Caco-2 (cell line): ENCODE measurements around the gene UQCC2. TPM values are rescaled to one million over a fixed set of nuclear protein-coding genes. Genes with fewer than 3 reads are reported as not detected.

ENCODE experiments used
- BruUV-seq: library from RNA; stranded (reverse); fragments of 400-500 nt; replicated peaks from 2 replicates; lab custom pipeline; 2021; lab: Mats Ljungman, UMichigan
- CTCF ChIA-PET: fragments of 300-600 bp; sonication (Branson Sonifier 250); formaldehyde crosslinking; loops from one replicate; lab custom pipeline; 2022; ENCODE audit warnings: antibody characterized with exemption; lab: Charles Lee
- POLR2A ChIA-PET: fragments of 300-600 bp; sonication (Branson Sonifier 250); formaldehyde crosslinking; loops from one replicate; lab custom pipeline; 2022; ENCODE audit warnings: antibody characterized with exemption; lab: Charles Lee
- DNase-seq, 2 experiments: peaks; one replicate each; pipeline versions ENCODE4 v3.0.0 to v3.0.0-alpha.2; 2020 to 2022
- H3K27me3 ChIP-seq: replicated peaks from 2 replicates; pipeline ENCODE4 v1.6.0; 2011; ENCODE audit warnings: low read length; ENCODE audit not compliant: control insufficient read depth, insufficient read depth
- H3K36me3 ChIP-seq: 2 replicates; pipeline ENCODE4 v1.5.1; 2011; ENCODE audit warnings: low read length; ENCODE audit not compliant: control insufficient read depth, insufficient read depth
- H3K4me1 ChIP-seq: fragments of 250-450 bp; sonication (Bioruptor Pico); 2 replicates; pipeline ENCODE4 v1.5.1; 2020; ENCODE audit warnings: mild to moderate bottlenecking
- H3K4me3 ChIP-seq: 2 replicates; pipeline ENCODE4 v1.5.1; 2011; ENCODE audit warnings: low read depth, mild to moderate bottlenecking, control low read depth, low read length
- H3K9me3 ChIP-seq: fragments of 250-450 bp; sonication (Bioruptor Pico); 2 replicates; pipeline ENCODE4 v1.5.1; 2020; ENCODE audit warnings: mild to moderate bottlenecking, moderate library complexity
- H3K27ac Mint-ChIP-seq: one replicate; pipeline ENCODE4 v1.8.0; 2022; ENCODE audit warnings: mixed read lengths; ENCODE audit not compliant: unreplicated experiment
- H3K27me3 Mint-ChIP-seq: one replicate; pipeline ENCODE4 v1.8.0; 2022; ENCODE audit warnings: mixed read lengths; ENCODE audit not compliant: insufficient read depth, unreplicated experiment
- H3K36me3 Mint-ChIP-seq: one replicate; pipeline ENCODE4 v1.8.0; 2022; ENCODE audit warnings: mild to moderate bottlenecking, mixed read lengths; ENCODE audit not compliant: insufficient read depth, unreplicated experiment
- H3K4me1 Mint-ChIP-seq: one replicate; pipeline ENCODE4 v1.8.0; 2022; ENCODE audit warnings: low read depth, mixed read lengths; ENCODE audit not compliant: unreplicated experiment
- H3K4me3 Mint-ChIP-seq: one replicate; pipeline ENCODE4 v1.8.0; 2022; ENCODE audit warnings: mild to moderate bottlenecking, moderate library complexity, mixed read lengths; ENCODE audit not compliant: unreplicated experiment
- H3K9me3 Mint-ChIP-seq: one replicate; pipeline ENCODE4 v1.8.0; 2022; ENCODE audit warnings: mixed read lengths; ENCODE audit not compliant: unreplicated experiment
- CTCF ChIP-seq, 2 experiments: fragments of 200-600 bp in 1 of 2; IDR thresholded peaks; 1 replicate in 1 of 2; 2 replicates in 1 of 2; pipeline versions ENCODE4 v1.5.1 to v1.8.0; 2011 to 2022; ENCODE audit warnings: antibody characterized with exemption in 1 of 2, control low read depth in 1 of 2, inconsistent platforms in 1 of 2, low read depth in 1 of 2, low read length in 1 of 2, mild to moderate bottlenecking in 1 of 2, moderate library complexity in 1 of 2; ENCODE audit not compliant: insufficient read depth in 1 of 2, severe bottlenecking in 1 of 2, unreplicated experiment in 1 of 2
- intact Hi-C: fragments of 100-400 bp; cut with micrococcal nuclease; formaldehyde crosslinking; loops from one replicate; pipeline ENCODE4 v1.10.0; 2022; ENCODE audit not compliant: unreplicated experiment
- total RNA-seq: library from RNA; stranded (reverse); gene quantifications from 2 replicates; pipeline ENCODE4 v1.2.3, GENCODE V29; 2022

UQCC2 gene
- total RNA-seq, 1 experiment from 2014 or later, result 122 TPM

- no peaks in the 10 kb centered on the region for H3K4me1 Mint-ChIP-seq
- no peak for DNase-seq
- ChIA-PET POLR2A (no interaction called here), CTCF (no interaction called here)
- H3K27me3 ChIP-seq, result no peaks in the 10 kb centered on the region
- no TSS peak for BruUV-seq
- peaks cover 32% of the 10 kb centered on the region for H3K36me3 Mint-ChIP-seq
- no peaks in the 10 kb centered on the region for H3K9me3 ChIP-seq
- no peaks in the 10 kb centered on the region for H3K4me1 ChIP-seq
- H3K27ac Mint-ChIP-seq, result no peak overlapping the region
- H3K4me3 ChIP-seq, result no peak overlapping the region
- H3K36me3 ChIP-seq, result peaks cover 7% of the 10 kb centered on the region
- no peaks in the 10 kb centered on the region for H3K27me3 Mint-ChIP-seq
- H3K9me3 Mint-ChIP-seq, result no peaks in the 10 kb centered on the region
- intact Hi-C loops, result no loop called here
- no peak for TF ChIP-seq CTCF (IDR thresholded peaks at IDR 0.05; ENCODE audit: insufficient read depth in 1 of 2, low read depth in 1 of 2, low read length in 1 of 2, severe bottlenecking in 1 of 2, unreplicated experiment in 1 of 2)
- no peak overlapping the region for H3K4me3 Mint-ChIP-seq
Measured at GRCh38 chr6:33675968-33676367, 35.5 kb downstream of the UQCC2 start.

- ChIA-PET CTCF (no interaction called here), POLR2A (no interaction called here)
- DNase-seq, result no peak
- peaks cover 4% of the 10 kb centered on the region for H3K4me1 ChIP-seq
- H3K27me3 Mint-ChIP-seq, result no peaks in the 10 kb centered on the region
- peaks cover 8% of the 10 kb centered on the region for H3K36me3 ChIP-seq
- intact Hi-C loops, result no loop called here
- no peak overlapping the region for H3K4me3 ChIP-seq
- no peaks in the 10 kb centered on the region for H3K9me3 ChIP-seq
- no TSS peak for BruUV-seq
- peaks cover 5% of the 10 kb centered on the region for H3K4me1 Mint-ChIP-seq
- no peak overlapping the region for H3K27ac Mint-ChIP-seq
- no peak for TF ChIP-seq CTCF (IDR thresholded peaks at IDR 0.05; ENCODE audit: insufficient read depth in 1 of 2, low read depth in 1 of 2, low read length in 1 of 2, severe bottlenecking in 1 of 2, unreplicated experiment in 1 of 2)
- H3K36me3 Mint-ChIP-seq, result peaks cover 24% of the 10 kb centered on the region
- no peaks in the 10 kb centered on the region for H3K9me3 Mint-ChIP-seq
- H3K27me3 ChIP-seq, result no peaks in the 10 kb centered on the region
- no peak overlapping the region for H3K4me3 Mint-ChIP-seq
Measured at GRCh38 chr6:33673851-33674250, 37.6 kb downstream of the UQCC2 start.

- peaks cover 7% of the 10 kb centered on the region for H3K36me3 ChIP-seq
- H3K27me3 ChIP-seq, result no peaks in the 10 kb centered on the region
- intact Hi-C loops, result no loop called here
- CTCF ChIA-PET, result no interaction called here
- peaks cover 30% of the 10 kb centered on the region for H3K36me3 Mint-ChIP-seq
- no peaks in the 10 kb centered on the region for H3K27me3 Mint-ChIP-seq
- peak in 1 of 2 experiments; percentile 19 for DNase-seq
- H3K4me3 ChIP-seq, result no peak overlapping the region
- H3K4me1 Mint-ChIP-seq, result peaks cover 9% of the 10 kb centered on the region
- H3K27ac Mint-ChIP-seq, result no peak overlapping the region
- POLR2A ChIA-PET, result no interaction called here
- H3K9me3 Mint-ChIP-seq, result no peaks in the 10 kb centered on the region
- peaks cover 8% of the 10 kb centered on the region for H3K4me1 ChIP-seq
- H3K9me3 ChIP-seq, result no peaks in the 10 kb centered on the region
- no peak overlapping the region for H3K4me3 Mint-ChIP-seq
- BruUV-seq, result no TSS peak
- no peak for TF ChIP-seq CTCF (IDR thresholded peaks at IDR 0.05; ENCODE audit: insufficient read depth in 1 of 2, low read depth in 1 of 2, low read length in 1 of 2, severe bottlenecking in 1 of 2, unreplicated experiment in 1 of 2)
Measured at GRCh38 chr6:33672808-33673207, 38.7 kb downstream of the UQCC2 start.
